OCI-LY7 (cell line): ENCODE results near the gene DDX21. TPM values are rescaled to one million over a fixed set of nuclear protein-coding genes. Genes with fewer than 3 reads are reported as not detected.

Source experiments
- BruUV-seq: library from RNA; stranded (reverse); fragments of 400-500 nt; replicated peaks from 2 replicates; lab custom pipeline; 2021; lab: Mats Ljungman, UMichigan
- CTCF ChIA-PET: fragments of 300-600 bp; sonication (Branson Sonifier 250); formaldehyde crosslinking; loops from one replicate; lab custom pipeline; 2022; ENCODE audit warnings: antibody characterized with exemption; ENCODE audit not compliant: unreplicated experiment; lab: Charles Lee
- POLR2A ChIA-PET: fragments of 300-600 bp; sonication (Branson Sonifier 250); formaldehyde crosslinking; loops from one replicate; lab custom pipeline; 2022; ENCODE audit warnings: antibody characterized with exemption; lab: Charles Lee
- DNase-seq: peaks from one replicate; pipeline ENCODE4 v3.0.0-alpha.2; 2015; ENCODE audit warnings: low spot score
- H2AFZ ChIP-seq: fragments of 200-600 bp; sonication (generic), shearing (Covaris generic); 2 replicates; pipeline ENCODE4 v1.6.1; 2014; ENCODE audit warnings: mild to moderate bottlenecking, antibody characterized with exemption, low read length, moderate library complexity
- H3K27ac ChIP-seq: fragments of 200-600 bp; sonication (generic); 2 replicates; pipeline ENCODE4 v1.5.1; 2014; ENCODE audit warnings: mixed run types, low read depth, mild to moderate bottlenecking, moderate library complexity, low read length, inconsistent platforms; ENCODE audit not compliant: poor library complexity, severe bottlenecking
- H3K36me3 ChIP-seq: fragments of 200-600 bp; sonication (generic); 2 replicates; pipeline ENCODE4 v1.6.1; 2014; ENCODE audit warnings: mild to moderate bottlenecking, antibody characterized with exemption, low read length, moderate library complexity, mixed read lengths; ENCODE audit not compliant: insufficient read depth
- H3K4me1 ChIP-seq: fragments of 200-600 bp; sonication (generic); 2 replicates; pipeline ENCODE4 v1.5.1; 2014; ENCODE audit warnings: mild to moderate bottlenecking, low read length; ENCODE audit not compliant: insufficient read depth, poor library complexity, severe bottlenecking
- H3K4me2 ChIP-seq: fragments of 200-600 bp; sonication (generic); 2 replicates; pipeline ENCODE4 v1.6.1; 2014; ENCODE audit warnings: mild to moderate bottlenecking, low read length
- H3K4me3 ChIP-seq: fragments of 200-600 bp; sonication (generic); 2 replicates; pipeline ENCODE4 v1.5.1; 2014; ENCODE audit warnings: mild to moderate bottlenecking, low read depth, low read length; ENCODE audit not compliant: poor library complexity, severe bottlenecking
- H3K79me2 ChIP-seq: fragments of 200-600 bp; sonication (generic); 2 replicates; pipeline ENCODE4 v1.6.1; 2016; ENCODE audit warnings: low read depth, mild to moderate bottlenecking, low read length, moderate library complexity, mixed read lengths; ENCODE audit not compliant: insufficient read depth
- H3K9me2 ChIP-seq: fragments of 200-600 bp; sonication (generic); 2 replicates; pipeline ENCODE4 v1.6.1; 2016; ENCODE audit warnings: mild to moderate bottlenecking, low read length, mixed read lengths; ENCODE audit not compliant: insufficient read depth
- H3K9me3 ChIP-seq: fragments of 200-600 bp; sonication (generic); 2 replicates; pipeline ENCODE4 v1.6.1; 2014; ENCODE audit warnings: mild to moderate bottlenecking, mixed run types, low read length, mixed read lengths
- H4K20me1 ChIP-seq: fragments of 200-600 bp; sonication (generic); 2 replicates; pipeline ENCODE4 v1.6.1; 2014; ENCODE audit warnings: mild to moderate bottlenecking, antibody characterized with exemption, low read length, moderate library complexity, mixed read lengths; ENCODE audit not compliant: insufficient read depth
- EZH2phosphoT487 ChIP-seq: fragments of 200-600 bp; sonication (generic); IDR thresholded peaks from 2 replicates; pipeline ENCODE4 v1.6.1; 2018; ENCODE audit warnings: low read depth, borderline replicate concordance, mild to moderate bottlenecking, mixed run types, antibody characterized with exemption, low read length, moderate library complexity, mixed read lengths
- intact Hi-C: fragments of 100-400 bp; cut with micrococcal nuclease; formaldehyde crosslinking; loops from one replicate; pipeline ENCODE4 v1.10.0; 2022; ENCODE audit not compliant: unreplicated experiment
- total RNA-seq, 2 experiments: library from RNA; depleted of rRNA in 1 of 2; stranded (reverse); fragments of >200 nt in 1 of 2; shearing (Covaris generic) in 1 of 2; gene quantifications; 2 replicates each; pipeline ENCODE4 v1.2.3, GENCODE V29; 2014 to 2022
- TF ChIP-seq, protein P1 (sequence below): fragments of 200-600 bp; sonication (generic); conservative IDR thresholded peaks from 2 replicates; pipeline ENCODE4 v1.5.1; 2014; ENCODE audit warnings: mild to moderate bottlenecking, antibody characterized with exemption, low read length, moderate library complexity, mixed read lengths

DDX21 gene
- total RNA-seq, 2 experiments from 2014 or later: 107 to 159 TPM

DNA sequence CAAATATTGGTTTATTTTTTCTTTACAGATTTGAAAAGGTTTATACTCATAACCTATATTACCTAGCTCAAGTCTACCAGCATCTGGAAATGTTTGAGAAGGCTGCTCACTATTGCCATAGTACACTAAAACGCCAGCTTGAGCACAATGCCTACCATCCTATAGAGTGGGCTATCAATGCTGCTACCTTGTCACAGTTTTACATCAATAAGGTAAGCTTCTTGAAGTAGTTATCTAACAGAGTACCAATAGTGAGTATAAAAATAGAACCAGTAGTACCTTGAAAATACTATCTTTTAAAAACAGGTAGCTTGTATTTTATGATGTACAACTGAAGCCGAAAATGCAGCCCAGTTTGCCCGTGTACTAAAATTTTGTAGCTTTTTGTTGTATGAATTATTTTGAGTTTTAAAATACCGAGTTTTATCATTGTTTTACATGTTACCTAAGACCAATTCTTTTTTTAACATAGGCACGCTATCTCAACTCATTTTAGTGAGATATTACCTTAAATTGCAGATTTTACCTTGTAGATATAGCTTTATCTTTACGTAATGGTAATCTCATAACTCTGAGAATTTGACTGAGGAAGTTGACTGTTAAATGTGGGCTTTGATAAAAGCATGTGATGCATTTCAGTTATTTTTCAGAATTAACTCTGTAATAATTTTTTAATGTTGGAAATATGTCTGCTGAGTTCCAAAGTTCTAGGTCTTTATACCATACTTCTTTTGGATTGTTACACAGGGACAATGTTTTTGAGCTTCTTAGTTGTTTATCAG lies 49.9 kb downstream of the DDX21 start:
- H3K4me1 ChIP-seq: no peaks in the 10 kb centered on the region
- no peak overlapping the region for H3K27ac ChIP-seq
- H3K36me3 ChIP-seq: peaks cover 22% of the 10 kb centered on the region; the same call in 1 of the 2 replicates
- H2AFZ ChIP-seq: no peak overlapping the region
- POLR2A ChIA-PET: no interaction called here
- no TSS peak for BruUV-seq
- TF ChIP-seq, protein P1, sequence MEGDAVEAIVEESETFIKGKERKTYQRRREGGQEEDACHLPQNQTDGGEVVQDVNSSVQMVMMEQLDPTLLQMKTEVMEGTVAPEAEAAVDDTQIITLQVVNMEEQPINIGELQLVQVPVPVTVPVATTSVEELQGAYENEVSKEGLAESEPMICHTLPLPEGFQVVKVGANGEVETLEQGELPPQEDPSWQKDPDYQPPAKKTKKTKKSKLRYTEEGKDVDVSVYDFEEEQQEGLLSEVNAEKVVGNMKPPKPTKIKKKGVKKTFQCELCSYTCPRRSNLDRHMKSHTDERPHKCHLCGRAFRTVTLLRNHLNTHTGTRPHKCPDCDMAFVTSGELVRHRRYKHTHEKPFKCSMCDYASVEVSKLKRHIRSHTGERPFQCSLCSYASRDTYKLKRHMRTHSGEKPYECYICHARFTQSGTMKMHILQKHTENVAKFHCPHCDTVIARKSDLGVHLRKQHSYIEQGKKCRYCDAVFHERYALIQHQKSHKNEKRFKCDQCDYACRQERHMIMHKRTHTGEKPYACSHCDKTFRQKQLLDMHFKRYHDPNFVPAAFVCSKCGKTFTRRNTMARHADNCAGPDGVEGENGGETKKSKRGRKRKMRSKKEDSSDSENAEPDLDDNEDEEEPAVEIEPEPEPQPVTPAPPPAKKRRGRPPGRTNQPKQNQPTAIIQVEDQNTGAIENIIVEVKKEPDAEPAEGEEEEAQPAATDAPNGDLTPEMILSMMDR: no peak
- TF ChIP-seq EZH2phosphoT487: no peak
- no peak for DNase-seq
- CTCF ChIA-PET: no interaction called here
- H3K79me2 ChIP-seq: no peaks in the 10 kb centered on the region
- intact Hi-C loops: loop anchor here (1.0 to 10.0 kb wide), 3 partner anchors 87 to 409 kb away; partner anchors contain the start of genes HKDC1 and TACR2
- no peak overlapping the region for H3K4me3 ChIP-seq
- H3K9me2 ChIP-seq: no peaks in the 10 kb centered on the region
- no peaks in the 10 kb centered on the region for H4K20me1 ChIP-seq
- no peak overlapping the region for H3K4me2 ChIP-seq
- H3K9me3 ChIP-seq: no peaks in the 10 kb centered on the region

DNA sequence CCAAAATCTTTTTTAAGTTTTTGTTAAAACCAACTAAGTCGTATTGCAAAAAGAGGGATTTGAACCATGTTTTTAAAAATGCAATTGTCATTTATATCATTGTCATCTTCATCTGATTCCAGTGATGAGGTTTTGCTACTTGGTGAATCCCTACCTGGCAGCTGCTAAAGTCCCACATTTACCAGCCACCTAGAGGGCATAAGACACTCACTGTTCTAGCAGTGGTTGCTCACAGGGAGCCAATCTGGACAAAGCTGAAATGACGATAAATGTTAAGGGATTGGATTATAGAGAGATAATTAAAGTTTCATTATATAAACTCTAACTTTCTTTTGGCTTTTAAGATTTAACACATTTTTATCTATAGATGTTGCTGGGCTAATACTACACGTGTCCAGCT lies 51.3 kb downstream of the DDX21 start:
- no peaks in the 10 kb centered on the region for H3K9me2 ChIP-seq
- H3K9me3 ChIP-seq: no peaks in the 10 kb centered on the region
- H3K79me2 ChIP-seq: no peaks in the 10 kb centered on the region
- H2AFZ ChIP-seq: no peak overlapping the region
- no peak overlapping the region for H3K4me3 ChIP-seq
- no peaks in the 10 kb centered on the region for H4K20me1 ChIP-seq
- ChIA-PET POLR2A (no interaction called here), CTCF (no interaction called here)
- H3K4me2 ChIP-seq: no peak overlapping the region
- BruUV-seq: no TSS peak
- H3K27ac ChIP-seq: no peak overlapping the region
- TF ChIP-seq EZH2phosphoT487: no peak
- TF ChIP-seq, protein P1: 0 out of 2 replicates have a peak, but pooled peaks have one; percentile 20
- H3K4me1 ChIP-seq: no peaks in the 10 kb centered on the region
- peaks cover 25% of the 10 kb centered on the region; the same call in 1 of the 2 replicates for H3K36me3 ChIP-seq
- intact Hi-C loops: loop anchor here (5.0 to 10.0 kb wide), 2 partner anchors 215 to 408 kb away; partner anchors contain the start of genes HKDC1 and TACR2
- no peak for DNase-seq

DNA sequence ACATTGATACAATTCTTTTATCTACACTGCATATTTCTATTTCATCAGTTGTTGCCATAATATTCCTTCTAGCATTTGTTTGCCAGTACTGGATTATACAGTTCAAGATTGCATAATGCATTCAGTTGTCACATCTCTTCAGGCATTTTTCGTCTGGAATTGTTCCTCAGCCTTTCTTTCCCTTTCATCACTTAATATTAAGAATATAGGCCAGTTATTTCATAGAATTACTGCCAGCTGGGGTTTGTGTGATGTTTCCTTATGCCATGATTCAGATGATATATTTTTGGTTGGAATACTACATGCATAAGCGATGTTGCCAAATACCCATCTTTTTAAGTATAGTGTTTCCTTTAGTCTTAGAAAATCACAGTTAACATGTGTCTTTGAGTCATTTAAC lies 53.4 kb downstream of the DDX21 start:
- Histone ChIP-seq H4K20me1 (no peaks in the 10 kb centered on the region), H3K4me1 (no peaks in the 10 kb centered on the region), H3K36me3 (peaks cover 36% of the 10 kb centered on the region; the same call in 1 of the 2 replicates), H3K79me2 (no peaks in the 10 kb centered on the region), H3K9me2 (no peaks in the 10 kb centered on the region), H3K4me3 (no peak overlapping the region), H3K4me2 (no peak overlapping the region), H3K9me3 (no peaks in the 10 kb centered on the region), H2AFZ (no peak overlapping the region), H3K27ac (no peak overlapping the region)
- TF ChIP-seq, protein P1: no peak
- no peak for TF ChIP-seq EZH2phosphoT487
- no peak for DNase-seq
- CTCF ChIA-PET: no interaction called here
- intact Hi-C loops: loop anchor here (5.0 to 10.0 kb wide), 2 partner anchors 213 to 405 kb away; partner anchors contain the start of genes HKDC1 and TACR2
- no TSS peak for BruUV-seq
- POLR2A ChIA-PET: no interaction called here
